Activated CD4-positive, alpha-beta T cell treated with anti-CD3 and anti-CD28 coated beads, Interleukin-2, amount 10 ng/mL, durations not matched to agents 24 days and 14 days (primary cell): ENCODE results near the gene OR5H15. TPM values are rescaled to one million over a fixed set of nuclear protein-coding genes. Genes with fewer than 3 reads are reported as not detected.
"Not testable (repeated sequence)": the region's sequence is repeated elsewhere in the genome, so short reads cannot be mapped to it uniquely, and the experiment has no call there.

ENCODE experiments used
- DNase-seq: peaks from one replicate; pipeline ENCODE4 v3.0.0; 2022
- H3K27ac Mint-ChIP-seq: one replicate; pipeline ENCODE4 v1.8.0; 2022; ENCODE audit warnings: mild to moderate bottlenecking, mixed read lengths
- H3K27me3 Mint-ChIP-seq: one replicate; pipeline ENCODE4 v1.8.0; 2022; ENCODE audit warnings: mixed read lengths
- H3K36me3 Mint-ChIP-seq: one replicate; pipeline ENCODE4 v1.8.0; 2022; ENCODE audit warnings: low read depth, mild to moderate bottlenecking, mixed read lengths
- H3K4me1 Mint-ChIP-seq: one replicate; pipeline ENCODE4 v1.8.0; 2021; ENCODE audit warnings: mixed read lengths
- H3K4me3 Mint-ChIP-seq: one replicate; pipeline ENCODE4 v1.8.0; 2022; ENCODE audit warnings: mild to moderate bottlenecking, moderate library complexity, mixed read lengths
- H3K9me3 Mint-ChIP-seq: one replicate; pipeline ENCODE4 v1.8.0; 2021; ENCODE audit warnings: mixed read lengths
- intact Hi-C: fragments of 100-400 bp; cut with micrococcal nuclease; formaldehyde crosslinking; loops from one replicate; pipeline ENCODE4 v1.15.1; 2023
- total RNA-seq: library from RNA; stranded (reverse); gene quantifications from 2 replicates; pipeline ENCODE4 v1.2.3, GENCODE V29; 2022

The OR5H15 gene
- not detected in 2 replicates for total RNA-seq

- no peak for DNase-seq
- no peak within 1 kb of the TSS for H3K27ac Mint-ChIP-seq
- no peaks in the 10 kb centered on the region for H3K4me1 Mint-ChIP-seq
- no peaks in the 10 kb centered on the region for H3K36me3 Mint-ChIP-seq
- no peaks in the 10 kb centered on the region for H3K9me3 Mint-ChIP-seq
- peaks cover 13% of the 10 kb centered on the region for H3K27me3 Mint-ChIP-seq
- H3K4me3 Mint-ChIP-seq = no peak within 1 kb of the TSS
- intact Hi-C loops = no loop called here
Observed at GRCh38 chr3:98166396-98166795, at the start of gene OR5H15. Gene OR5H15 (plus strand): TSS chr3:98166696. CDS start chr3:98168700, 2,004 bp downstream.

DNA sequence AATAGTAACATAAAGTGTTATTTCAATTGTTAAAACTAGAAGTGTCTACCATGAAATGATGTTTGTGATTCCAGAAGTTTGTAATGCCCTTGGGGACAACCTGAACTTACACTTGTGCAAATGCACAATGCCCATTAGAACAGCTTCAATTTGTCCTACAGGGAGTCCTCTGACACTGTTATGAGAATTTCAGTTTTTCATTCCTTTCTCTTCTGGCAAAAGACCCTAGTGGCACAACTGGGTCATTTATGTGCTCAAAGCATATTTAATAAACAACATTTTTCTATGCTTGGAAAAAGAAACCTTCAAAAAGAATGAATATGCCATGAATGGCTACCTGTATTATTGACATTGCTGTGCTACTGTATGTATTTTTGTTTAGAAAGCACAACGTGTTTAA is 36.1 kb upstream of the OR5H15 start, which contains the start of gene OR5H1:
OR5H1 (plus strand) TSS at position 301 of the 400 bp plus-strand sequence. CDS start 1,977 bp downstream, outside the sequence.
- peaks cover 4% of the 10 kb centered on the region for H3K27me3 Mint-ChIP-seq
- no peaks in the 10 kb centered on the region for H3K36me3 Mint-ChIP-seq
- H3K9me3 Mint-ChIP-seq = no peaks in the 10 kb centered on the region
- DNase-seq = no peak
- no peaks in the 10 kb centered on the region for H3K4me1 Mint-ChIP-seq
- intact Hi-C loops = no loop called here
- no peak within 1 kb of the TSS for H3K27ac Mint-ChIP-seq
- no peak within 1 kb of the TSS for H3K4me3 Mint-ChIP-seq

- no peak overlapping the region for H3K27ac Mint-ChIP-seq
- DNase-seq = no peak
- no peak overlapping the region for H3K4me3 Mint-ChIP-seq
- intact Hi-C loops = no loop called here
- H3K27me3 Mint-ChIP-seq = peaks cover 3% of the 10 kb centered on the region
- H3K9me3 Mint-ChIP-seq = no peaks in the 10 kb centered on the region
- H3K4me1 Mint-ChIP-seq = no peaks in the 10 kb centered on the region
- H3K36me3 Mint-ChIP-seq = no peaks in the 10 kb centered on the region
Observed at GRCh38 chr3:98136631-98137030, 29.9 kb upstream of the OR5H15 start.

- H3K4me3 Mint-ChIP-seq, H3K9me3 Mint-ChIP-seq, H3K27me3 Mint-ChIP-seq, intact Hi-C loops, H3K27ac Mint-ChIP-seq, DNase-seq, H3K4me1 Mint-ChIP-seq, H3K36me3 Mint-ChIP-seq: not testable (repeated sequence)
Observed at GRCh38 chr3:98137826-98138557, 28.5 kb upstream of the OR5H15 start.

DNA sequence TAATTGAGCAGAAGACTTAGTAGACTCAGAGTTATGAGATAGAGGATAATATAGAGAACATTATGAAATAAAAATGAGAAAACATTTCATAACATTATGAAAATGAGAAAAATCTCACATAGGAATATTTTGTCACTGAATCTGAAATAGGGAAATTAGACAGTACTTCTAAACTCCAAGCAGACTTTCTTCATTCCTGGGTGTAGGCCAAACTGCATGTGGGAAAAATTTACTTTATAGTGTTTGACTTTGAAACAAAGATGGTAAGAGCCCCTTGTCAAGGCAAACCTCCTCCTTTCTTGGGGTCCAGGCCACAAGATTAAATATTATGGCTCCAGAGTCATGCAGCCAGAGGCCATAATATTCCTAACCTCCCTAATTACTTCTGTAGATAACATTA is 26.0 kb upstream of the OR5H15 start:
- no peak overlapping the region for H3K4me3 Mint-ChIP-seq
- H3K36me3 Mint-ChIP-seq = no peaks in the 10 kb centered on the region
- H3K4me1 Mint-ChIP-seq = no peaks in the 10 kb centered on the region
- peaks cover 3% of the 10 kb centered on the region for H3K27me3 Mint-ChIP-seq
- DNase-seq = no peak
- no peak overlapping the region for H3K27ac Mint-ChIP-seq
- no peaks in the 10 kb centered on the region for H3K9me3 Mint-ChIP-seq
- intact Hi-C loops = no loop called here

DNA sequence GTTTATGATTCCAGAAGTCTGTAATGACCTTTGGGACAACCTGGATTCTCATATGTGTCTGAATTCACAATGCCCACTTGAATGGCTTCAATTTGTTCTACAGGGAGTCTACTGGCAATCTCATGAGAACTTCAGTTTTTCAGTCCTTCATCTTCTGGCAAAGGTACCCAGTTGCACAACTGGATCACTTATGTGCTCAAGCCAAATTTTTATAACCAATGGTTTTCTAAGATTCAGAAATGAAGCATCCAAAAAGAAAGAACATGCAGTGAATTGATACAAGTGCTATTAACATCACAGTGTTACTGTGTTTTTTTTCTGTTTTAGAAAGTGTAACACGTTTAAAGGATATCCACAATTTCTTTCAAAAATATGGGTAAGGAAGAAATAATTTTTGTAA is 19.3 kb upstream of the OR5H15 start, which contains the start of gene OR5H14:
OR5H14 (plus strand) TSS at position 301 of the 400 bp plus-strand sequence. CDS start 1,907 bp downstream, outside the sequence.
- H3K27ac Mint-ChIP-seq = no peak within 1 kb of the TSS
- H3K9me3 Mint-ChIP-seq = peaks cover 4% of the 10 kb centered on the region
- no peaks in the 10 kb centered on the region for H3K4me1 Mint-ChIP-seq
- intact Hi-C loops = no loop called here
- no peaks in the 10 kb centered on the region for H3K36me3 Mint-ChIP-seq
- H3K4me3 Mint-ChIP-seq = no peak within 1 kb of the TSS
- DNase-seq = no peak
- peaks cover 3% of the 10 kb centered on the region for H3K27me3 Mint-ChIP-seq

- Mint-ChIP-seq H3K4me1 (no peaks in the 10 kb centered on the region), H3K36me3 (no peaks in the 10 kb centered on the region), H3K9me3 (peaks cover 4% of the 10 kb centered on the region), H3K27ac (no peak overlapping the region), H3K27me3 (peaks cover 3% of the 10 kb centered on the region), H3K4me3 (no peak overlapping the region)
- intact Hi-C loops = no loop called here
- no peak for DNase-seq
Observed at GRCh38 chr3:98148751-98149150, 17.7 kb upstream of the OR5H15 start.

- H3K27me3 Mint-ChIP-seq, H3K27ac Mint-ChIP-seq, DNase-seq, H3K4me1 Mint-ChIP-seq, intact Hi-C loops, H3K9me3 Mint-ChIP-seq, H3K36me3 Mint-ChIP-seq, H3K4me3 Mint-ChIP-seq: not testable (repeated sequence)
Observed at GRCh38 chr3:98149456-98149855, 17.0 kb upstream of the OR5H15 start.

DNA sequence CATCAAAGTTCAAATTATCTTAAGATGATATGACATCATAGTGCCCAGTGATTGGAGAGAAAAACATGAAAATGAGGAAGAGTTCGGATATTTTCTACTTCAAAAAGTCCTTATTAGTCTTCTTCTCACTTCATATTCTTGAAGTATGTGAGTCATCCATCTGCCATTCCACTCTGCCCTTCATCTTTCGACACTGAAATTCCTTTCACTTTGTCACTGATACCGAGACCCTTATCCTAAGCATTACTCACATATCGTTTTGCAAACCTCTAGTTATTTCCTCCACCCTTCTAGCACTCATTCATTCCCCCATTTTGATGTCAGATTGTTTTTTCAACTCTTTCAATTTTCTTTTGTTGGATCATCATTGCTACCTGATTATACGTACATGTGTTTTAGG is 15.3 kb upstream of the OR5H15 start:
- peaks cover 4% of the 10 kb centered on the region for H3K9me3 Mint-ChIP-seq
- H3K27me3 Mint-ChIP-seq = peaks cover 3% of the 10 kb centered on the region
- no peak for DNase-seq
- no peak overlapping the region for H3K4me3 Mint-ChIP-seq
- H3K27ac Mint-ChIP-seq = no peak overlapping the region
- intact Hi-C loops = no loop called here
- H3K36me3 Mint-ChIP-seq = no peaks in the 10 kb centered on the region
- H3K4me1 Mint-ChIP-seq = no peaks in the 10 kb centered on the region

DNA sequence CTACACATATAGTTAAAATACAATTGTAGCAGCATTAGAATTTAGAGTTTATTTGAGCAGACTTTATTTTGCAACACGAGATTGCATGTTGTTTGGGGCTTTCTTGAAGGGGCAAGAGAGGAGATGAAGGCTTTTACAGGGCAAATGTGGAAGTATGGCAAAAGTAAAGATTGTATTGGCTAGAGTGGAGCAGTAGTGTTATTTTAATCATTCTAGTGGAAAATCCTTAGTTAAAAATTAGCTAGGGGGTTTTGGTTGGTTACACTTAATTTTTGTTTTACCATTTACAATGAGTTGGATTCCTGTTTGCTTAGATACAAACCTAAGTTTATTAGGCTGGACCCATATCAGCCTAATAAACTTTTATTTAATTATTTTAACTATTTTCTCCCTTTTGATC is 4.6 kb downstream of the OR5H15 start:
- H3K4me1 Mint-ChIP-seq = no peaks in the 10 kb centered on the region
- peaks cover 5% of the 10 kb centered on the region for H3K27me3 Mint-ChIP-seq
- no peaks in the 10 kb centered on the region for H3K36me3 Mint-ChIP-seq
- H3K27ac Mint-ChIP-seq = no peak overlapping the region
- H3K4me3 Mint-ChIP-seq = no peak overlapping the region
- intact Hi-C loops = no loop called here
- no peak for DNase-seq
- no peaks in the 10 kb centered on the region for H3K9me3 Mint-ChIP-seq

DNA sequence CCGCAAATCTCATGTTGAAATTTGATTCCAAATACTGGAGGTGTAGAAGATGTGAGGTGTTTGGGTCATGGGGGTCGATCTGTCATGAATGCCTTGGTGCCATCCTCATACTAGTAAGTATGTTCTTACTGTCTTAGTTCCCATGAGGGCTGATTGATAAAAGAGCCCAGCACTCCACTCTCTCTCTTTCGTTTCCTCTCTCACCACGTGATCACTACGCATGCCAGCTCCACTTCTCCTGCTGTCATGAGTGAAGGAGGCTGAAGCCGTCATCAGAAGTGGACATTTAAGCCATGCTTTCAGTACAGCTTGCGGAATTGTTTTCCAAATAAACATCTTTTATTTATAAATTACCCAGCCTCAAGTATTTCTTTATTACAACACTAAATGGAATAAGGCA is 6.1 kb downstream of the OR5H15 start:
- Mint-ChIP-seq H3K4me3 (no peak overlapping the region), H3K9me3 (peaks cover 3% of the 10 kb centered on the region), H3K27ac (no peak overlapping the region), H3K27me3 (peaks cover 2% of the 10 kb centered on the region), H3K4me1 (no peaks in the 10 kb centered on the region), H3K36me3 (no peaks in the 10 kb centered on the region)
- DNase-seq = no peak
- intact Hi-C loops = no loop called here

DNA sequence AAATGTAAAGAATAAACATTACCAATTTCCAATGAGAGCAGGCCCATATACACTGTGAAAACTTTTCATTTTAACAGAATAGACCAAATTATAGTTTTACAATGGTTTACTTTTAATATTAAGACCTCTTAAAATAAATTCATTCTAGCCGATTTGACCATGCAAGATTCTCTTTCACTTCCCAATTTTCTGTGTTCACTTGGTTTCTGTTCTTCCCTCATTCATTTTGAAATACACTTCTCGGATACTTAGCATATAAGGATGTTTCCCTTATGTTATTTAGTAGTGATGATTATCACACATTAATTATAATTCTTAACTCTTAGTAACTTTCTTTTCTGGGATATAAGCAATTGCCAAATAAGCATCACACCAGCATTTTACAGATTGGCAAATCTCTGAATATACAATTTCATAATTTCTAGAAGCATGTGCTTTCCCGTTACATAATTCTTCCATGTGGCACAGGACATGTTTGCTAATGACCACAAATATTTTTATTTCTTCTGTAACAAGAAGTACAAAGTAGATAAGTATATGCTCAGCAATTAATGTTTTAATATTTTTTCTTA is 13.9 kb downstream of the OR5H15 start:
- no peak for DNase-seq
- no peak overlapping the region for H3K4me3 Mint-ChIP-seq
- no peaks in the 10 kb centered on the region for H3K36me3 Mint-ChIP-seq
- H3K27ac Mint-ChIP-seq = no peak overlapping the region
- H3K9me3 Mint-ChIP-seq = peaks cover 3% of the 10 kb centered on the region
- intact Hi-C loops = no loop called here
- peaks cover 7% of the 10 kb centered on the region for H3K27me3 Mint-ChIP-seq
- no peaks in the 10 kb centered on the region for H3K4me1 Mint-ChIP-seq

DNA sequence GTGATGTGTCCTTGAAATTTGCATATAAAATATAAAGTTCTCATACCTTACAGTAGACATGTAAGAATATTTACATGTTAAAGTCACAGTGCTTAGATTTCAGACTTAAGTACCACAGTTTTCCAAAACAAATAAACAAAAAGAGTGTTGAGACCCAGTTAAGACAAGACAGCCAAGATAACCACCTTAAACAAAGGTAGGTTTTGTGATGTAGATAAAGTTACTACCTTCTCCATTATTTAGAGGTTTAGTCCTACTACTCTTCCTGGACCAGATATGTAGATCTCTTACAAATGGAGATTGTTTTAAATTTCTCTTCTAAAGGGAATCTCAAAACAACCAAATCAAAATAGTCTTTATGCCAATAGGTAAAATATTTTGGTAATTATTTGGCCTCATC is 15.7 kb downstream of the OR5H15 start:
- Mint-ChIP-seq H3K27ac (no peak overlapping the region), H3K9me3 (no peaks in the 10 kb centered on the region), H3K4me3 (no peak overlapping the region), H3K4me1 (no peaks in the 10 kb centered on the region), H3K36me3 (no peaks in the 10 kb centered on the region), H3K27me3 (peaks cover 7% of the 10 kb centered on the region)
- intact Hi-C loops = no loop called here
- DNase-seq = no peak

DNA sequence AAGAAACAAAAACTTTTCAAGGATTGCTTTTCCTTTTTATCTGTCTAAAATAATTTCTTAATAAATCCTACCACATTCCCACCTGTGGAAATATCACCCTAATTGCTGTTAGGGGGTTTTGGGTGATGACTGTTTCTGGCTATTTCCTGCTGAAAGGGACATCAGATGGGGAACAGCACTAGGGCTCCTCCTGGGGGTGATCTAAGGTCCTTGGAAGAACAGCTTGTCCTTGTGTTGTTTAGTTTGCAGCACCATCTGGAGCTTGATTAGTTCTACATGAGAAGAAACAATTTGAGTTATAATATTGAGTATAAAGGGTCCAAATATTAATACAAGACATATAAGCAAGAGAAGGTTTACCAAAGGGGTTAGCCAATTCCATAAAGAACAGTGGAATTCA is 18.7 kb downstream of the OR5H15 start:
- DNase-seq = no peak
- Mint-ChIP-seq H3K4me3 (no peak overlapping the region), H3K9me3 (no peaks in the 10 kb centered on the region), H3K36me3 (no peaks in the 10 kb centered on the region), H3K27ac (no peak overlapping the region), H3K4me1 (peaks cover 3% of the 10 kb centered on the region), H3K27me3 (peaks cover 5% of the 10 kb centered on the region)
- intact Hi-C loops = loop anchor here (5.0 kb wide), 2 partner anchors 142 to 148 kb away; partner anchors contain the start of gene GABRR3
